Subcutaneous abdominal adipose tissue (tissue), 5 donors: ENCODE data around the gene FFAR3.
A peak's percentile ranks its signal among the peaks of the same experiment; 100 is the strongest.

Experiments used
- H3K27ac ChIP-seq: one replicate; pipeline ENCODE4 v1.7.0; 2013; ENCODE audit warnings: low read depth, mild to moderate bottlenecking, inconsistent platforms, low read length, moderate library complexity
- H3K27me3 ChIP-seq, 5 donors: one replicate each; pipeline ENCODE4 v1.7.0; 2013; ENCODE audit warnings: low read length in 5 of 5, inconsistent platforms in 1 of 5; ENCODE audit not compliant: control insufficient read depth in 5 of 5, insufficient read depth in 4 of 5
- H3K36me3 ChIP-seq, 5 donors: one replicate each; pipeline ENCODE4 v1.7.0; 2013; ENCODE audit warnings: low read length in 5 of 5; ENCODE audit not compliant: control insufficient read depth in 5 of 5, insufficient read depth in 5 of 5
- H3K4me1 ChIP-seq, 5 donors: one replicate each; pipeline ENCODE4 v1.7.0; 2013; ENCODE audit warnings: low read length in 5 of 5, mild to moderate bottlenecking in 3 of 5, moderate library complexity in 1 of 5; ENCODE audit not compliant: control insufficient read depth in 5 of 5, insufficient read depth in 5 of 5
- H3K4me3 ChIP-seq, 5 donors: one replicate each; pipeline ENCODE4 v1.7.0; 2013; ENCODE audit warnings: low read length in 5 of 5, low read depth in 1 of 5
- H3K9ac ChIP-seq, 5 donors: one replicate each; pipeline ENCODE4 v1.7.0; 2013; ENCODE audit warnings: low read length in 5 of 5, mild to moderate bottlenecking in 4 of 5, moderate library complexity in 3 of 5
- H3K9me3 ChIP-seq, 5 donors: one replicate each; pipeline ENCODE4 v1.7.0; 2013; ENCODE audit warnings: low read length in 5 of 5; ENCODE audit not compliant: control insufficient read depth in 5 of 5
- donor health status: healthy.
- donor health status: healthy.
- donor health status: healthy.
- donor health status: healthy.
- donor health status: healthy.

FFAR3 gene

GRCh38 chr19:35341006-35341405 is 17.3 kb upstream of the FFAR3 start:
- H3K27ac ChIP-seq = no peak overlapping the region
- H3K27me3 ChIP-seq = peaks cover 0 to 7% (median 3%) of the 10 kb centered on the region in 5 donors
- H3K4me3 ChIP-seq = no peak overlapping the region
- H3K36me3 ChIP-seq = no peaks in the 10 kb centered on the region
- no peak overlapping the region for H3K9ac ChIP-seq
- H3K4me1 ChIP-seq = peaks cover 0 to 1% (median 0%) of the 10 kb centered on the region in 5 donors
- no peaks in the 10 kb centered on the region for H3K9me3 ChIP-seq

DNA sequence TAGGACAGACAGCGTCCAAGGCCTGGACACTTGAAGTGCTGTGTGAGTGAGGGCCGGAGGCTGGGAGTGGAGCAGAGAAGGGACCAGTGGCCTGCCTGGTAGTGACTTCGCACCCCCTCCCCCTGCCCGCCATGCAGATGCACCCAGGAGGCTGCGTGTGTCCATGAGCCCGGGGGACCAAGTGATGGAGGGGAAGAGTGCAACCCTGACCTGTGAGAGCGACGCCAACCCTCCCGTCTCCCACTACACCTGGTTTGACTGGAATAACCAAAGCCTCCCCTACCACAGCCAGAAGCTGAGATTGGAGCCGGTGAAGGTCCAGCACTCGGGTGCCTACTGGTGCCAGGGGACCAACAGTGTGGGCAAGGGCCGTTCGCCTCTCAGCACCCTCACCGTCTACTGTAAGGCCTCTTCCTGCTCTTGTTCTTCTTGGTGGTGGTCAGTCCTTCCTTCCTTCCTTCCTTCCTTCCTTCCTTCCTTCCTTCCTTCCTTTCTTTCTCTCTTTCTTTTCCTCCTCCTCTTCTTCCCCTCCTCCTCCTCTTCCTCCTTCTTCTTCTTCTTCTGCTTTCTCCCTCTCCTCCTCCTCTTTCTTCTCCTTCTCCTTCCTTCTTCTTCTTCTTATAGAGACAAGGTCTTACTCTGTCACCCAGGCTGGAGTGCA is 16.6 kb upstream of the FFAR3 start:
- Histone ChIP-seq H3K36me3 (no peaks in the 10 kb centered on the region), H3K9ac (no peak overlapping the region), H3K27me3 (peaks cover 0 to 8% (median 3%) of the 10 kb centered on the region in 5 donors), H3K4me1 (peaks cover 0 to 7% (median 0%) of the 10 kb centered on the region in 5 donors), H3K9me3 (no peaks in the 10 kb centered on the region), H3K27ac (no peak overlapping the region), H3K4me3 (no peak overlapping the region)

GRCh38 chr19:35342430-35342829 is 15.8 kb upstream of the FFAR3 start:
- H3K4me3 ChIP-seq = no peak overlapping the region
- H3K9ac ChIP-seq = no peak overlapping the region
- H3K9me3 ChIP-seq = no peaks in the 10 kb centered on the region
- H3K4me1 ChIP-seq = peaks cover 0 to 15% (median 0%) of the 10 kb centered on the region in 5 donors
- H3K27me3 ChIP-seq = peaks cover 0 to 8% (median 3%) of the 10 kb centered on the region in 5 donors
- H3K36me3 ChIP-seq = no peaks in the 10 kb centered on the region
- H3K27ac ChIP-seq = no peak overlapping the region

GRCh38 chr19:35344511-35345031 is 13.7 kb upstream of the FFAR3 start:
- H3K27me3 ChIP-seq = peaks cover 0 to 14% (median 0%) of the 10 kb centered on the region in 5 donors
- H3K4me3 ChIP-seq = no peak overlapping the region
- H3K9ac ChIP-seq = no peak overlapping the region
- H3K27ac ChIP-seq = no peak overlapping the region
- no peaks in the 10 kb centered on the region for H3K36me3 ChIP-seq
- H3K9me3 ChIP-seq = no peaks in the 10 kb centered on the region
- H3K4me1 ChIP-seq = peaks cover 0 to 23% (median 0%) of the 10 kb centered on the region in 5 donors

DNA sequence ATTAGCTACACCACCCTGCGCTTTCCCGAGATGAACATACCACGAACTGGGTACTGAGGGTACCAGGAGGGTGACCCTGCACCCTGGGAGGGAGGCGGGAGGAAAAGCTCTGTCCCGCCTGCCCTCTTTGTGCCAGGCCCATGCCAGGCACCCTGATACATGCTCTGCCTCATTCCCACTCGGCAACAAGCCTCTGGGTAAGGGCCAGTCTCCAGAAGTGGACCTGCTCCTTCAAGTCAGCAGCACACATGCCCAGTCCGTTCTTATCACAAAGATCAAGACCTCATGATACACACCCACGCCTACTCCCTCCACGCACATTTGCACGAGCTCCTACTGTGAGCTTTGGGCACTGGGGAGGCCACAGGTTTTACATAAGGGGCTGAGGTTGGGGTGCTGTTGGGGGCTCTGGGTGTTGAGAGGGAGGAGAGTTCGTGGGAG is 12.6 kb upstream of the FFAR3 start:
- Histone ChIP-seq H3K9ac (no peak overlapping the region), H3K36me3 (no peaks in the 10 kb centered on the region), H3K27me3 (peaks cover 0 to 17% (median 0%) of the 10 kb centered on the region in 5 donors), H3K4me3 (no peak overlapping the region), H3K27ac (no peak overlapping the region), H3K9me3 (no peaks in the 10 kb centered on the region), H3K4me1 (peaks cover 0 to 23% (median 0%) of the 10 kb centered on the region in 5 donors)

DNA sequence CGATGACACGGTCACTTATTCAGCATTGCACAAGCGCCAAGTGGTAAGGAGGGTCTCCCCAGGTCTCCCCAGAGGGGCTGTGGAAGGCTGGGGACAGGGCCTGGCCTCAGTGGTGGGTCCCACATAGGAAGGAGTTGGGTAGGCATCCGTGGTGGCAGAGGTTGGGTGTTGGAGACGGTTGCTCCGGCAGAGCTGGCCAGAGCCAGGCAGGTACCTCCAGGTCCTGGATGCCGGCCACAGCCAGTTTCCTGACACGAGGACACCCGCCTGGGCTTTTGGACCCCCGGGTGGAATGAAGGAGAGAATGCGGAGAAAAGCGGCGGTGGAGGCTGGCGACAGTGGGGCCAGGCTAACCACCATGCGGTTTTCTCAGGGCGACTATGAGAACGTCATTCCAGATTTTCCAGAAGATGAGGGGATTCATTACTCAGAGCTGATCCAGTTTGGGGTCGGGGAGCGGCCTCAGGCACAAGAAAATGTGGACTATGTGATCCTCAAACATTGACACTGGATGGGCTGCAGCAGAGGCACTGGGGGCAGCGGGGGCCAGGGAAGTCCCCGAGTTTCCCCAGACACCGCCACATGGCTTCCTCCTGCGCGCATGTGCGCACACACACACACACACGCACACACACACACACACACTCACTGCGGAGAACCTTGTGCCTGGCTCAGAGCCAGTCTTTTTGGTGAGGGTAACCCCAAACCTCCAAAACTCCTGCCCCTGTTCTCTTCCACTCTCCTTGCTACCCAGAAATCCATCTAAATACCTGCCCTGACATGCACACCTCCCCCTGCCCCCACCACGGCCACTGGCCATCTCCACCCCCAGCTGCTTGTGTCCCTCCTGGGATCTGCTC is 11.8 kb upstream of the FFAR3 start:
- H3K9me3 ChIP-seq = no peaks in the 10 kb centered on the region
- H3K9ac ChIP-seq = no peak overlapping the region
- peaks cover 0 to 17% (median 0%) of the 10 kb centered on the region in 5 donors for H3K27me3 ChIP-seq
- no peak overlapping the region for H3K4me3 ChIP-seq
- no peak overlapping the region for H3K27ac ChIP-seq
- H3K4me1 ChIP-seq = peaks cover 0 to 23% (median 0%) of the 10 kb centered on the region in 5 donors
- no peaks in the 10 kb centered on the region for H3K36me3 ChIP-seq

GRCh38 chr19:35347171-35347929 is 10.9 kb upstream of the FFAR3 start, which contains the start of gene FFAR1:
Gene FFAR1, plus strand, starts transcription at chr19:35347902. Its CDS starts 3,650 bp downstream, at chr19:35351552.
- Histone ChIP-seq H3K27ac (no peak within 1 kb of the TSS), H3K27me3 (peaks cover 0 to 17% (median 0%) of the 10 kb centered on the region in 5 donors)

GRCh38 chr19:35347930-35348298 is 10.3 kb upstream of the FFAR3 start:
- Histone ChIP-seq H3K4me3 (no peak overlapping the region), H3K9ac (peak overlapping the region in 1 of 5 donors; percentile 26), H3K27me3 (peaks cover 0 to 17% (median 0%) of the 10 kb centered on the region in 5 donors), H3K36me3 (no peaks in the 10 kb centered on the region), H3K9me3 (no peaks in the 10 kb centered on the region), H3K4me1 (peaks cover 0 to 26% (median 4%) of the 10 kb centered on the region in 5 donors), H3K27ac (no peak overlapping the region)

More at GRCh38 chr19:35347171-35347929, 10.9 kb upstream of the FFAR3 start, which contains the start of gene FFAR1:
- Histone ChIP-seq H3K4me1 (peaks cover 0 to 23% (median 1%) of the 10 kb centered on the region in 5 donors), H3K36me3 (no peaks in the 10 kb centered on the region), H3K9ac (peak within 1 kb of the TSS in 1 of 5 donors; percentile 26), H3K4me3 (peak within 1 kb of the TSS in 1 of 5 donors; percentile 7), H3K9me3 (no peaks in the 10 kb centered on the region)

- no peaks in the 10 kb centered on the region for H3K36me3 ChIP-seq
- H3K9ac ChIP-seq = no peak overlapping the region
- H3K9me3 ChIP-seq = no peaks in the 10 kb centered on the region
- H3K4me1 ChIP-seq = peaks cover 0 to 26% (median 4%) of the 10 kb centered on the region in 5 donors
- no peak overlapping the region for H3K27ac ChIP-seq
- no peak overlapping the region for H3K4me3 ChIP-seq
- peaks cover 0 to 17% (median 0%) of the 10 kb centered on the region in 5 donors for H3K27me3 ChIP-seq
These were observed 9.2 kb upstream of the FFAR3 start for GRCh38 chr19:35348911-35349611.
